ENCODE results near the gene CAB39L.

Gene CAB39L

GRCh38 chr13:49279112-49279511 is 164.8 kb downstream of the CAB39L start:
- no peak for DNase-seq (ENCODE audit: low read depth)

- DNase-seq (ENCODE audit: low read depth): no peak
Measured at GRCh38 chr13:49278211-49278610, 165.7 kb downstream of the CAB39L start.

- DNase-seq (ENCODE audit: low read depth): no peak
Measured at GRCh38 chr13:49272296-49272695, 171.6 kb downstream of the CAB39L start.

GRCh38 chr13:49271264-49271663 is 172.6 kb downstream of the CAB39L start:
- no peak for DNase-seq (ENCODE audit: low read depth)

GRCh38 chr13:49265822-49266221 is 178.0 kb downstream of the CAB39L start:
- no peak for DNase-seq (ENCODE audit: low read depth)

- DNase-seq (ENCODE audit: low read depth): no peak
Measured at GRCh38 chr13:49262634-49263033, 181.2 kb downstream of the CAB39L start.

GRCh38 chr13:49259586-49259985 is 184.3 kb downstream of the CAB39L start:
- DNase-seq (ENCODE audit: low read depth): no peak
